Keratinocyte (primary cell): ENCODE results near the gene EEPD1.

Experiments used
- CTCF ChIP-seq, 3 experiments: IDR thresholded peaks in 1 of 3; conservative IDR thresholded peaks in 1 of 3; optimal IDR thresholded peaks in 1 of 3; 2 replicates in 2 of 3; 3 replicates in 1 of 3; pipeline versions ENCODE3 to v1.5.1; 2011; ENCODE audit warnings: low read length in 3 of 3, mild to moderate bottlenecking in 3 of 3, moderate library complexity in 2 of 3, control low read depth in 1 of 3, inconsistent platforms in 1 of 3; ENCODE audit not compliant: insufficient read depth in 2 of 3; ENCODE audit errors: extremely low read depth in 1 of 3
- EZH2 ChIP-seq: IDR thresholded peaks from one replicate; pipeline ENCODE4 v1.6.1; 2012; ENCODE audit warnings: inconsistent platforms, mild to moderate bottlenecking, low read length, moderate library complexity

- TF ChIP-seq EZH2 (no peak), CTCF (optimal IDR thresholded peaks at IDR 0.05 in 1 of 3, IDR thresholded peaks at IDR 0.05 in 1 of 3, conservative IDR thresholded peaks at IDR 0.05 in 1 of 3; ENCODE audit: extremely low read depth in 1 of 3, insufficient read depth in 2 of 3, low read length in 3 of 3) (no peak)
Measured at GRCh38 chr7:36249091-36249490, 96.0 kb downstream of the EEPD1 start.
